Epidermal melanocyte (primary cell): ENCODE data around the gene C17orf100.
"Not testable (repeated sequence)": the region's sequence is repeated elsewhere in the genome, so short reads cannot be mapped to it uniquely, and the experiment has no call there.

Experiments
- DNase-seq: peaks from one replicate; pipeline ENCODE4 v3.0.0; 2011; ENCODE audit warnings: low spot score; ENCODE audit not compliant: insufficient read length

Gene C17orf100

GRCh38 chr17:6691958-6692357 is 40.4 kb downstream of the C17orf100 start:
- not testable (repeated sequence) for DNase-seq

- DNase-seq: no peak
These were observed 43.5 kb downstream of the C17orf100 start for GRCh38 chr17:6695051-6695450.

GRCh38 chr17:6695565-6695964 is 44.0 kb downstream of the C17orf100 start:
- DNase-seq: no peak

- DNase-seq: no peak
These were observed 45.3 kb downstream of the C17orf100 start for GRCh38 chr17:6696906-6697305.

- DNase-seq: no peak
These were observed 46.4 kb downstream of the C17orf100 start for GRCh38 chr17:6698004-6698403.

- DNase-seq: no peak
These were observed 48.7 kb downstream of the C17orf100 start for GRCh38 chr17:6699997-6700947.

GRCh38 chr17:6700948-6701307 is 49.4 kb downstream of the C17orf100 start:
- no peak for DNase-seq

GRCh38 chr17:6701719-6702118 is 50.2 kb downstream of the C17orf100 start:
- DNase-seq: no peak

GRCh38 chr17:6702567-6703215 is 51.1 kb downstream of the C17orf100 start:
- no peak for DNase-seq
